Measurements from ENCODE around the gene ADIPOR2. TPM values are rescaled to one million over a fixed set of nuclear protein-coding genes. Genes with fewer than 3 reads are reported as not detected.
"Not testable (repeated sequence)": the region's sequence is repeated elsewhere in the genome, so short reads cannot be mapped to it uniquely, and the experiment has no call there.

ADIPOR2 gene
- total RNA-seq, 2 experiments from 2014 or later, result 64.4 to 68.3 TPM

- DNase-seq, result no peak
- CTCF ChIA-PET, result no interaction called here
- H3K4me3 Mint-ChIP-seq, result no peak overlapping the region
- H3K27ac Mint-ChIP-seq, result no peak overlapping the region
- POLR2A ChIA-PET, result no interaction called here
- H3K9me3 Mint-ChIP-seq (ENCODE audit: insufficient read depth), result no peaks in the 10 kb centered on the region
- no peaks in the 10 kb centered on the region for H3K27me3 Mint-ChIP-seq (ENCODE audit: low read depth)
- H3K36me3 Mint-ChIP-seq (ENCODE audit: low read depth), result peaks cover 25% of the 10 kb centered on the region
- no peak for ATAC-seq
- peaks cover 7% of the 10 kb centered on the region for H3K4me1 Mint-ChIP-seq (ENCODE audit: low read depth)
Observed at GRCh38 chr12:1723721-1724120, 32.9 kb downstream of the ADIPOR2 start.

DNA sequence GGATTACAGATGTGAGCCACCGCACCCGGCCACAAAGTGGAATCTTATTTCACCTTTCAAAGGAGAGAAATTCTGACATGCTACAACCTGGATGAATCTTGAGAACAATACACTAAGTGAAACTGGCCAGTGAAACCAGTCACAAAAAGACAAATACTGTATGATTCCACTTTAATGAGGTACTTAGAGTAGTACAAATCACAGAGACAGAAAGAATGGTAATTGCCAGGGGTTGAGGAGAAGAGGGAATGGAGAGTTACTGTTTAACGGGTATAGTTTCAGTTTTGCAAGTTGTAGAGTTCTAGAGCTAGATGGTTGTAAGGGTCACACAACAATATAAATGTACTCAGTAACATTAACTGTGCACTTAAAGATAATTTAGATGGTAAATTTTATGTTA lies 33.4 kb downstream of the ADIPOR2 start:
- H3K27ac Mint-ChIP-seq, result no peak overlapping the region
- ChIA-PET POLR2A (no interaction called here), CTCF (no interaction called here)
- no peaks in the 10 kb centered on the region for H3K27me3 Mint-ChIP-seq (ENCODE audit: low read depth)
- no peaks in the 10 kb centered on the region for H3K9me3 Mint-ChIP-seq (ENCODE audit: insufficient read depth)
- no peak overlapping the region for H3K4me3 Mint-ChIP-seq
- peaks cover 28% of the 10 kb centered on the region for H3K36me3 Mint-ChIP-seq (ENCODE audit: low read depth)
- ATAC-seq, result no peak
- H3K4me1 Mint-ChIP-seq (ENCODE audit: low read depth), result peaks cover 7% of the 10 kb centered on the region
- DNase-seq, result no peak

GRCh38 chr12:1726753-1727152 lies 35.9 kb downstream of the ADIPOR2 start:
- ATAC-seq, result no peak
- DNase-seq, result no peak
- POLR2A ChIA-PET, result no interaction called here
- H3K27me3 Mint-ChIP-seq (ENCODE audit: low read depth), result no peaks in the 10 kb centered on the region
- no peaks in the 10 kb centered on the region for H3K9me3 Mint-ChIP-seq (ENCODE audit: insufficient read depth)
- CTCF ChIA-PET, result no interaction called here
- no peak overlapping the region for H3K4me3 Mint-ChIP-seq
- H3K27ac Mint-ChIP-seq, result no peak overlapping the region
- H3K4me1 Mint-ChIP-seq (ENCODE audit: low read depth), result peaks cover 7% of the 10 kb centered on the region
- peaks cover 34% of the 10 kb centered on the region for H3K36me3 Mint-ChIP-seq (ENCODE audit: low read depth)

DNA sequence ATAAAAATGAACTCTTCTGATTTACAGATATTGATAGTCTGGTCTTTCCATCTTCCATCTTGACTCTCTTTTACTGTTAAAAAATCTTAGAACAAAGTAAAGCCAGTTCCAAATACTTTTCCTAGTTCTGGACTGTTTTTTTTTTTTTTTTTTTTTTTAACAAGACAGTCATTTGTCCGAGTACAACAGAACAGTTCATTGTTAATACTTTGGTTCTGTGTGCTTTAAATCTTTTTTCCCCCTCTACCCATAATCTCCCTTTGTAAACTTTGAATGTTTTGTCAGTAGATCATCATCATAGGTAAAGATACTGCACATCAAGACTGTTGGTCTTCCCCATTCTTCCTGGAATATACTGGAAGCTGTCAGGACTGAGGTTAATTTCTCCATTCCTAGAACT lies 38.0 kb downstream of the ADIPOR2 start:
- DNase-seq (no peak), ATAC-seq (no peak)
- no peaks in the 10 kb centered on the region for H3K9me3 Mint-ChIP-seq (ENCODE audit: insufficient read depth)
- no peak overlapping the region for H3K27ac Mint-ChIP-seq
- ChIA-PET CTCF (no interaction called here), POLR2A (no interaction called here)
- H3K27me3 Mint-ChIP-seq (ENCODE audit: low read depth), result no peaks in the 10 kb centered on the region
- peaks cover 18% of the 10 kb centered on the region for H3K4me1 Mint-ChIP-seq (ENCODE audit: low read depth)
- H3K4me3 Mint-ChIP-seq, result no peak overlapping the region
- H3K36me3 Mint-ChIP-seq (ENCODE audit: low read depth), result peaks cover 36% of the 10 kb centered on the region

DNA sequence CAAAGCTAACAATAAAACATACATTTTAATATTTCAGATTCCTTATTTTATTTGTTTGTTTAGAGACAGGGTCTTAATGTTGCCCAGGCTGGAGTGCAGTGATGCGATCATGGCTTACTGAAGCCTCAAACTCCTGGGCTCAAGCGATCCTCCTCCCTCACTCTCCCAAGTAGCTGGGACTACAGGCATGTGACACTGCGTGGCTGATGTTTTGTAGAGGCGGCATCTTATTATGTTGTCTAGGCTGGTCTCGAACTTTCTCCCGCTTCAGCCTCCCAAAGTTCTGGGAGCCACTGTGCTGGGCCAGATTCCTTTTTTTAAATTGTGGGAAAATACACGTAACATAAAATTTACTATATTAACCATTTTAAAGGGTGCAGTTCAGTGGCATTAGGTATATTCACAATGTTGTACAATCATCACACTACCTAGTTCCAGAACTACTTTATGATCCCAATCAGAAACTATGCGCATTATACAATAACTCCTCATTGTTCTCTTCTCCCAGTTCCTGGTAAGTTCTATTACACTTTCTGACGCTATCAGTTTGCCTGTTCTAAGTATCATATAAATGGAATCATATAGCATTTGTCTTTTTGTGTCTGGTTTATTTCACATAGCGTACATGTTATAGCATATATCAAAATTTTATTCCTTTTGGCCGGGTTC lies 40.3 kb downstream of the ADIPOR2 start:
- no peak for DNase-seq
- Mint-ChIP-seq H3K27me3 (ENCODE audit: low read depth) (no peaks in the 10 kb centered on the region), H3K36me3 (ENCODE audit: low read depth) (peaks cover 34% of the 10 kb centered on the region), H3K4me3 (no peak overlapping the region), H3K9me3 (ENCODE audit: insufficient read depth) (no peaks in the 10 kb centered on the region), H3K4me1 (ENCODE audit: low read depth) (peaks cover 19% of the 10 kb centered on the region), H3K27ac (no peak overlapping the region)
- ATAC-seq, result no peak
- CTCF ChIA-PET, result interaction anchor here (1.2 to 1.7 kb wide), 2 partner anchors 60 kb away, joined by 5 to 6 read pairs; no protein-coding TSS in a partner anchor
- POLR2A ChIA-PET, result no interaction called here

DNA sequence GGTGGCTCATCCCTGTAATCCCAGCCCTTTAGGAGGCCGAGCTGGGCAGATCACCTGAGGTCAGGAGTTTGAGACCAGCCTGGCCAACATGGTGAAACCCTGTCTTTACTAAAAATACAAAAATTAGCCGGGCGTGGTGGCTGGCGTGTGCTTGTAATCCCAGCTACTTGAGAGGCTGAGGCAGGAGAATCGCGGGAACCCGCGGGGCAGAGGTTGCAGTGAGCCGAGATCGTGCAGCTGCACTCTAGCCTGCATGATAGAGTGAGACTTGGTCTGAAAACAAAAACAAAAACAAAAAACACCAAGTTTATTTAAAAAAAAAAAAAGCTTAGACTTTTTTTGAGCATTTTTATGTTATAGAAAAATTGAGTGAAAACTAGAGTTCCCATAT lies 40.8 kb downstream of the ADIPOR2 start:
- POLR2A ChIA-PET; H3K27ac Mint-ChIP-seq; H3K4me3 Mint-ChIP-seq; H3K27me3 Mint-ChIP-seq (ENCODE audit: low read depth); ATAC-seq; DNase-seq; H3K9me3 Mint-ChIP-seq (ENCODE audit: insufficient read depth): not testable (repeated sequence)
- CTCF ChIA-PET, result interaction anchor here (1.7 kb wide), 1 partner anchor 60 kb away, joined by 6 read pairs; no protein-coding TSS in a partner anchor
- Mint-ChIP-seq H3K4me1 (ENCODE audit: low read depth) (peaks cover 16% of the 10 kb centered on the region), H3K36me3 (ENCODE audit: low read depth) (peaks cover 33% of the 10 kb centered on the region)

- ChIA-PET POLR2A (no interaction called here), CTCF (interaction anchor here (1.7 kb wide), 1 partner anchor 58 kb away, joined by 6 read pairs; no protein-coding TSS in a partner anchor)
- Mint-ChIP-seq H3K36me3 (ENCODE audit: low read depth) (peaks cover 26% of the 10 kb centered on the region), H3K4me1 (ENCODE audit: low read depth) (peaks cover 12% of the 10 kb centered on the region), H3K27ac (no peak overlapping the region), H3K9me3 (ENCODE audit: insufficient read depth) (no peaks in the 10 kb centered on the region), H3K4me3 (no peak overlapping the region), H3K27me3 (ENCODE audit: low read depth) (no peaks in the 10 kb centered on the region)
- DNase-seq (no peak), ATAC-seq (peak; percentile 47)
Observed at GRCh38 chr12:1732914-1733313, 42.0 kb downstream of the ADIPOR2 start.

DNA sequence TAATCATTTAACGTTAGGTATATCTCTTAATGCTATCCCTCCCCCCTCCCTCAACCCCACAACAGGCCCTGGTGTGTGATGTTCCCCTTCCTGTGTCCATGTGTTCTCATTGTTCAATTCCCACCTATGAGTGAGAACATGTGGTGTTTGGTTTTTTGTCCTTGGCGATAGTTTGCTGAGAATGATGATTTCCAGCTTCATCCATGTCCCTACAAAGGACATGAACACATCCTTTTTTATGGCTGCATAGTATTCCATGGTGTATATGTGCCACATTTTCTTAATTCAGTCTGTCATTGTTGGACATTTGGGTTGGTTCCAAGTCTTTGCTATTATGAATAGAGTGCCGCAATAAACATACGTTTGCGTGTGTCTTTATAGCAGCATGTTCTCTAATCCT lies 42.8 kb downstream of the ADIPOR2 start:
- Mint-ChIP-seq H3K4me1 (ENCODE audit: low read depth) (peaks cover 12% of the 10 kb centered on the region), H3K36me3 (ENCODE audit: low read depth) (peaks cover 25% of the 10 kb centered on the region)
- CTCF ChIA-PET; H3K9me3 Mint-ChIP-seq (ENCODE audit: insufficient read depth); H3K27ac Mint-ChIP-seq; H3K27me3 Mint-ChIP-seq (ENCODE audit: low read depth); DNase-seq; ATAC-seq; H3K4me3 Mint-ChIP-seq; POLR2A ChIA-PET: not testable (repeated sequence)

GRCh38 chr12:1737652-1738286 lies 46.9 kb downstream of the ADIPOR2 start:
- H3K4me1 Mint-ChIP-seq (ENCODE audit: low read depth), result peaks cover 13% of the 10 kb centered on the region
- POLR2A ChIA-PET, result no interaction called here
- CTCF ChIA-PET, result no interaction called here
- H3K27me3 Mint-ChIP-seq (ENCODE audit: low read depth), result no peaks in the 10 kb centered on the region
- no peaks in the 10 kb centered on the region for H3K9me3 Mint-ChIP-seq (ENCODE audit: insufficient read depth)
- H3K4me3 Mint-ChIP-seq, result no peak overlapping the region
- H3K36me3 Mint-ChIP-seq (ENCODE audit: low read depth), result peaks cover 18% of the 10 kb centered on the region
- ATAC-seq, result no peak
- H3K27ac Mint-ChIP-seq, result no peak overlapping the region
- no peak for DNase-seq

DNA sequence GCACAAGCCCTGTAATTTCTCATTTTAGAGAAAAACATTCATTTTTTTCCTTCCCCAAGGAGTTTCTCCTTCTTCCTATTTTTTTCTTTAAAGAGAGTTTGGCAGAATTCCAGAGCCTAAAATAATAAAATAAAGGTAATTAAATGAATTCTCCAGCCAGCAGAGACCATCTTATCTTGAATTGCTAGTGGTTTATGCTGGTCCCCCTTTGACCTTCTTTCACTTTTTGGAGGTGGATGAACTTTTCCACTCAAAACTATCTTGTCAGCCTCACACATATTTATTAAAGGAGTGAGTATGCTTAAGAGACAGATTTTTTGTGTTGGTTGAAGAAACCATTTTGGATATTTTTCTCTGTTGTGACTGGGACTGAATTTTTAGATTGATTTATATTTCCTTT lies 47.6 kb downstream of the ADIPOR2 start:
- no peak overlapping the region for H3K4me3 Mint-ChIP-seq
- H3K9me3 Mint-ChIP-seq (ENCODE audit: insufficient read depth), result no peaks in the 10 kb centered on the region
- ChIA-PET CTCF (no interaction called here), POLR2A (no interaction called here)
- peaks cover 8% of the 10 kb centered on the region for H3K4me1 Mint-ChIP-seq (ENCODE audit: low read depth)
- no peaks in the 10 kb centered on the region for H3K27me3 Mint-ChIP-seq (ENCODE audit: low read depth)
- DNase-seq (no peak), ATAC-seq (no peak)
- H3K36me3 Mint-ChIP-seq (ENCODE audit: low read depth), result peaks cover 21% of the 10 kb centered on the region
- H3K27ac Mint-ChIP-seq, result no peak overlapping the region

- Mint-ChIP-seq H3K4me1 (ENCODE audit: low read depth) (peaks cover 4% of the 10 kb centered on the region), H3K9me3 (ENCODE audit: insufficient read depth) (no peaks in the 10 kb centered on the region), H3K27ac (no peak overlapping the region), H3K4me3 (no peak overlapping the region), H3K36me3 (ENCODE audit: low read depth) (peaks cover 16% of the 10 kb centered on the region), H3K27me3 (ENCODE audit: low read depth) (no peaks in the 10 kb centered on the region)
- ATAC-seq (no peak), DNase-seq (no peak)
- ChIA-PET POLR2A (no interaction called here), CTCF (no interaction called here)
Observed at GRCh38 chr12:1739368-1739767, 48.5 kb downstream of the ADIPOR2 start.

DNA sequence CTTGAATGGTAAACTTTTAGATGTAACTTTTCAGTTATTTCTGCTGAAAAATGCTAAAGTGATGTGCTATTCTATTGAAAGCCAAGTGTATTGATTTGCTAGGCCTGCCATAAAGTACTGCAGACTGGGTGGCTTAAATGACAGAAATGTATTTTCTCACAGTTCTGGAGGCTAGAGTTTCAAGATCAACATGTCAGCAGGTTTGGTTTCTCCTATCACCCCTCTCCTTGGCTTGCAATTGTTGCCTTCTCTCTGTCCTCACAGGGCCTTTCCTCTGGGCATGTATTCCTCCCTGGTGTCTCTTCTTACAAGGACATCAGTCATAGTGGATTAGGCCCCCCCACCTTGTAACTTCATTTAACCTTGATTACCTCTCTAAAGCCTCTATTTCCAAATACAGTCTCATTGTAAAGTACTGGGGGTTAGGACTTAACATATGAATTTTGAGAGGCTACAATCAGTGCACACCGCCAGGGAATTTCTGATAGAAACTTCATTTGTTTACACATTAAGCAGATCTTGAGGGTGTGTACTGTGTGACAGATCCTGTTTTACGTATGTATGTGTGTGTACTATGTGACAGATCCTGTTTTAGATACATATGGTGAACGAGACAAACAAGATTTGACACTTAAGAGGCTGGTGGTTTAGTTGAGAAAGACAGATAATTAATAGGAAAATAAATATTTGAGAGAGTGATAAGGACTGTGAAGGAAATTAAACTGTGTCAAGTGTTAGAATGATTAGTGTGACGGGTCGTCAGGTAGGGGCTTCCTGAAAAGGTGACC lies 49.5 kb downstream of the ADIPOR2 start:
- CTCF ChIA-PET, result no interaction called here
- Mint-ChIP-seq H3K4me1 (ENCODE audit: low read depth) (peaks cover 4% of the 10 kb centered on the region), H3K9me3 (ENCODE audit: insufficient read depth) (peaks cover under 1% of the 10 kb centered on the region), H3K27me3 (ENCODE audit: low read depth) (no peaks in the 10 kb centered on the region), H3K36me3 (ENCODE audit: low read depth) (peaks cover 21% of the 10 kb centered on the region), H3K4me3 (no peak overlapping the region), H3K27ac (no peak overlapping the region)
- POLR2A ChIA-PET, result interaction anchor here (0.7 kb wide), 1 partner anchor 79 kb away, joined by 3 read pairs; no protein-coding TSS in a partner anchor
- DNase-seq, result no peak
- ATAC-seq, result no peak

Measured in activated CD8-positive, alpha-beta T cell treated with anti-CD3 and anti-CD28 coated beads, Interleukin-2, amount 10 ng/mL, durations not matched to agents 7 days and 5 days (primary cell).